ENCODE data around the gene EFTUD2. TPM values are rescaled to one million over a fixed set of nuclear protein-coding genes. Genes with fewer than 3 reads are reported as not detected.

EFTUD2 gene
- total RNA-seq, 1 donor from 2014 or later = 78.1 TPM

DNA sequence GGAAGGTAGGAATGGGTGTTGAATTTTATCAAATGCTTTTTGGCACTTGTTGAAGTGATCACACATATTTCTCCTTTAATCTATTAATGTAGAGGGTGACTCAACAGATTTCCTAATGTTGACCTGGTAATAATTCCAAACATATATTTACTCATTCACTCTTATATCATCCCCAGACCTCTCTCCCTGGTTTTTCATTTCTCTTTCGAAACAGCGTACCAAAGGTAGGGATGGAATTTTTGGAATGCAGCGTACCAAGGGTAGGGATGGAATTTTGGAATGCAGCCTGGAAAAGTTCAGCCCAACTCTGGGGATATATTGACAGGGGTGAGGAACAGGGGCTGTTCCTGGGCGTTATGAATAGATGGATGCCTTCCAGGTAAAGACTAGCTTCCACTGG, 41.1 kb upstream of the EFTUD2 start:
- TF ChIP-seq, protein P1, sequence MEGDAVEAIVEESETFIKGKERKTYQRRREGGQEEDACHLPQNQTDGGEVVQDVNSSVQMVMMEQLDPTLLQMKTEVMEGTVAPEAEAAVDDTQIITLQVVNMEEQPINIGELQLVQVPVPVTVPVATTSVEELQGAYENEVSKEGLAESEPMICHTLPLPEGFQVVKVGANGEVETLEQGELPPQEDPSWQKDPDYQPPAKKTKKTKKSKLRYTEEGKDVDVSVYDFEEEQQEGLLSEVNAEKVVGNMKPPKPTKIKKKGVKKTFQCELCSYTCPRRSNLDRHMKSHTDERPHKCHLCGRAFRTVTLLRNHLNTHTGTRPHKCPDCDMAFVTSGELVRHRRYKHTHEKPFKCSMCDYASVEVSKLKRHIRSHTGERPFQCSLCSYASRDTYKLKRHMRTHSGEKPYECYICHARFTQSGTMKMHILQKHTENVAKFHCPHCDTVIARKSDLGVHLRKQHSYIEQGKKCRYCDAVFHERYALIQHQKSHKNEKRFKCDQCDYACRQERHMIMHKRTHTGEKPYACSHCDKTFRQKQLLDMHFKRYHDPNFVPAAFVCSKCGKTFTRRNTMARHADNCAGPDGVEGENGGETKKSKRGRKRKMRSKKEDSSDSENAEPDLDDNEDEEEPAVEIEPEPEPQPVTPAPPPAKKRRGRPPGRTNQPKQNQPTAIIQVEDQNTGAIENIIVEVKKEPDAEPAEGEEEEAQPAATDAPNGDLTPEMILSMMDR (conservative IDR thresholded peaks at IDR 0.05; ENCODE audit: low read depth, low read length) = no peak
- DNase-seq (ENCODE audit: low read depth) = peak; percentile 37
- no peak overlapping the region for H3K4me3 ChIP-seq (ENCODE audit: low read depth, low read length)

DNA sequence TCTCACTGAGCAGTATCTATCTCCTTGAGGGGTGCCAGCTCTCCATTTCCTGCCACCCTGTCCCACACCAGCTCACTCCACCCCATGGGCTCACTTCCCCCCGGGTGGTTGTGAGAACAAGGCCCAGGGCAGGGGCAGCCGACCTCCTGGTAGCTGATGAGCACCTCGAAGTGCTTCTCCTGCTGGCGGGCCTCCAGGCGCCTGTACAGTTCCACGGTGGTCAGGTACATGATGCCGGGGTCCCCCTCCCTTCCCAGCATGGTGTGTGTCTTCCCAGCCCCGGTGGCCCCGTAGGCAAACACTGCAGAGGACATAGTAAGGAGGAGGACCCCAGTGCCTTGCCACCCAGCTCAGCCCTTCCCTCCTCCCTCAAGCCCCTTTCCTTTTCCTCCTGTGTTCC, 35.9 kb upstream of the EFTUD2 start:
- TF ChIP-seq, protein P1 (conservative IDR thresholded peaks at IDR 0.05; ENCODE audit: low read depth, low read length) = no peak
- H3K4me3 ChIP-seq (ENCODE audit: low read depth, low read length) = no peak overlapping the region
- DNase-seq (ENCODE audit: low read depth) = no peak

- no peak overlapping the region for H3K4me3 ChIP-seq (ENCODE audit: low read depth, low read length)
- DNase-seq (ENCODE audit: low read depth) = no peak
- TF ChIP-seq, protein P1 (conservative IDR thresholded peaks at IDR 0.05; ENCODE audit: low read depth, low read length) = no peak
Measured at GRCh38 chr17:44934745-44935105, 35.5 kb upstream of the EFTUD2 start.

DNA sequence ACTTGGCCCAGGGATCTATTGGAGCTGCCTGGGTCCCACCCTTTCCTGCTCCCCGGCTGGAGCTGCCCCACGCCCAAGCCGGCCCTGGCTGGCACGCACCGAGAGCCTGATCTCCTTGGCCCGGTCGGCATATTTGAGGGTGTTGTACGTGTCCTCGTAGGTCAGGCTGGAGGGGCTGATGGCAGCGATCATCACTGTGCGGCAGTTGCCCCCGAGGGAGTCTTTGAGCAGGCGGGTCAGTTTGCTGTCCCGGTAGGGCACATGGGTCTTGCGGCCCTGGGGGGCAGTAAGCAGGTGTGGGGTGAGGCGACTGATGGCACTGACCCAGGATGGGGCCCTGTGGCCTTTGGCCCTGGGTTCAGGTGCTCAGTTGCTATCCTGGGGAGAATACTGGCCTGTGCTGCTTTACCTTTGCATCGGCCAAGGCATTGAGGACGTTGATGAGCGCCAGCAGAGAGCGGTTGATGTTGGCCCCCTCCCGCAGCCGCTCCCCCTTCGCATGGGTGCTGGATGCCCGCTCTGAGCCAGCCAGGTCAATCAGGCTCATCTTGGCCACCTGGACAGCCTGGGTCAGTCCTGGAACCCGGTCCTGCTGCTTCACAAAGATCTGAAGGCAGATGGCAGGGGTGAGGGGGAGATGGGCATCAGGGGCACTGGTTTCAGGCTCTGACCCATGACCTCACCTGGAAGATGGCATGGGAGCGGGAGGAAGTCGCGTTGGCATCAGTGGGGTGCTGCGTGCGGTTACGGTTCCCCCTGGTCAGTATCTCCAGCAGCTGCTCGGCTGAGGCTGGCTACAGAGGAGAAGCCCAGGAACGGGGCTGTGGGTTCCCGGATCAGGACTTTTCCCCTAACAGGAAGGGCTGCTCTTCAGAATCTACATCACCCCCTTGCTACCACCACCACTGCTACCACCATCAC, 34.8 kb upstream of the EFTUD2 start:
- TF ChIP-seq, protein P1 (conservative IDR thresholded peaks at IDR 0.05; ENCODE audit: low read depth, low read length) = no peak
- no peak for DNase-seq (ENCODE audit: low read depth)
- no peak overlapping the region for H3K4me3 ChIP-seq (ENCODE audit: low read depth, low read length)

DNA sequence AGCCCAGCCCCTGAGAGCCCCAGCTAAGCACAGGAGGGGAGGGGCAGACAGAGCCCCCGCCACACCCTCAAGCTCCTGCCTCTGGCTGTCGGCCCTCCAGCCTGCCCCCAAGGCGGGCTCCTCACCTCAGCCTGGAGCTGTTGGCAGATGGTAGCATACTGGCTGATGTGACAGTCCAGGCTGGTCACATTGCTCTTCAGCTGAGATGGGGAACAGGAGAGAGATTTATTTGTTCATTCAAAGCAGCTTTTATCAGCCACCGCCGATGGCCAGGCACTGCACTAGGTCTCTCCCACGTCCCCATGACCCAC, 33.5 kb upstream of the EFTUD2 start:
- no peak for DNase-seq (ENCODE audit: low read depth)
- TF ChIP-seq, protein P1 (conservative IDR thresholded peaks at IDR 0.05; ENCODE audit: low read depth, low read length) = no peak

DNA sequence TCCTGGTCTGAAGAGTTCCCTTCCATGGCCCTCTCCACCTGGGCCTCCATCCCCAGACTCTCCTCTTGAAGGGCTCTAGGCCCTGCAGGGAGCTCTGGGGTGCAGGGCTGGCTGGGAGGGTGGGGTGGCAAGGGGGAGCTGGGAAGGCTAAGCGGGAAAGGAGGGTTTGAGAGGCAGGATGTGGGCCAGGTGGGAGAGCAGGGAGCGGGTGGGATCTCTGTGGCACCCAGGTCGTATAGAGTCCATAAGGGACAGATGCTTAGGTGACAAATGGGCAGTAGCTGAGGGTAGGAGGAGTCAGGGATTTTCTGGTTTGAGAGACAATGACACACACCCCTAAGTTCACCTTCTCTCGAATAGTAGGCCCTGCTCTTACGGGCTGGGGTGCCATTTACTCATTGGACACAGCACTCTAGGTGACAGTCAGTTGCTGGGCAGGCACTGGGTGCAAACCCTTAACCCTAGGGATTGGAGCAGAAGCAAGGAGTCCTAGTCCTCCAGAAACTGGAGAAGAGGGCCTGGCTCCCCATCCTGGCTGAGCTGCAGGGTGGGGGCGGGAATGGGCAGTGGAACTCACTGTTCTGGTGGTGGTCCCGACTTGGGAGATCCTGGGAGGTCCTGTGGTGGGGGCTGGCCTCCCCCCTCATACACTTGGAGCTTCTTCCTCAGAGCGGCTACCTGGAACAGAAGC, 33.0 kb upstream of the EFTUD2 start:
- no peak for DNase-seq (ENCODE audit: low read depth)
- TF ChIP-seq, protein P1 (conservative IDR thresholded peaks at IDR 0.05; ENCODE audit: low read depth, low read length) = no peak
- H3K4me3 ChIP-seq (ENCODE audit: low read depth, low read length) = no peak overlapping the region

More for the DNA sequence above, 33.5 kb upstream of the EFTUD2 start:
- H3K4me3 ChIP-seq (ENCODE audit: low read depth, low read length) = no peak overlapping the region
